ENCODE results near the gene CBR1. TPM values are rescaled to one million over a fixed set of nuclear protein-coding genes. Genes with fewer than 3 reads are reported as not detected.
"Not testable (repeated sequence)": the region's sequence is repeated elsewhere in the genome, so short reads cannot be mapped to it uniquely, and the experiment has no call there.

The CBR1 gene
- total RNA-seq, 1 donor from 2014 or later, result 10.0 TPM

DNA sequence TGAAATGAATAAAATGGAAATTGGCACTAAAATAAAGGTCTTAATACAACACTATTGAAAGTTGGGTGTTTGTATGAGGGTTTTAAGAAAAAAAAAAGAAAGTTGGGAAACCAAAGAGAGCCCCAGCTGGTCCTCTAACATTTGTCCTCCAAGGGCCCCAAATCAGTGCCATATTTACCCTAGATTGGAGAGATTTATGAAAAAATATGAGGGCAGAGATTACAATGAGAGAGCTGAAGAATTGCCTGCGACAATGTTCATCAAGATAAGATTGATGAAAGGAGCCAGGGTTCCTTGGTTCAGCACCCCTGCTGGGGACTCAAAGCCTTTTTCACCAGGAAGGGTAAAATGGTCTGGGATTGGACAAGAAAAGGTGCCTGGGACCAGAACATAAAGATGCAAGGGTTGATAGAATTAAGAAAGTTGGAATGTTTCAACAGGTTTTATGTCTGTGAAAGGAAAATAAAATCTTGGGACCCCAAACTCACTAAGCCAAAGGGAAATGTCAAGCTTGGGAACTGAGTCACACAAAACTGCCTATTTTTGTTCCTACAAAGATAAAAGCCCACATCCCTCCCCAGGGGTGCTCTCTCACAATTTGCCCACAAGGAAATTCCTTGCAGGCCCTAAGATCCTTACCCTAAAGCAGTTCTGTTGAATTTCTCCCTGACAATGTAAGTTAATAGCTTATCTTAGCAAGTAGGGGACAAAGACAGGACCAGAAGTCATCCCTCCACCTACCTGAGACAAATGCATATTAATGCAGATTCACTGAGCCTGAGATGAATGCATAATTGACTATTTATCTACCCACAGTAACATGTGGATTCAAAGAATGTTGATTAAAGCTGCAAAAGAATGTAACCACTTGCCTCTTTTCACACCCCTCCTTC is 26.8 kb downstream of the CBR1 start:
- Mint-ChIP-seq H3K9me3 (peaks cover 11% of the 10 kb centered on the region), H3K27ac (no peak overlapping the region), H3K4me1 (no peaks in the 10 kb centered on the region), H3K36me3 (peaks cover 7% of the 10 kb centered on the region), H3K4me3 (no peak overlapping the region), H3K27me3 (ENCODE audit: low read depth) (peaks cover 6% of the 10 kb centered on the region)
- no peak for DNase-seq (ENCODE audit: low spot score in 2 of 2, unreplicated experiment in 2 of 2)
- TF ChIP-seq, protein P1, sequence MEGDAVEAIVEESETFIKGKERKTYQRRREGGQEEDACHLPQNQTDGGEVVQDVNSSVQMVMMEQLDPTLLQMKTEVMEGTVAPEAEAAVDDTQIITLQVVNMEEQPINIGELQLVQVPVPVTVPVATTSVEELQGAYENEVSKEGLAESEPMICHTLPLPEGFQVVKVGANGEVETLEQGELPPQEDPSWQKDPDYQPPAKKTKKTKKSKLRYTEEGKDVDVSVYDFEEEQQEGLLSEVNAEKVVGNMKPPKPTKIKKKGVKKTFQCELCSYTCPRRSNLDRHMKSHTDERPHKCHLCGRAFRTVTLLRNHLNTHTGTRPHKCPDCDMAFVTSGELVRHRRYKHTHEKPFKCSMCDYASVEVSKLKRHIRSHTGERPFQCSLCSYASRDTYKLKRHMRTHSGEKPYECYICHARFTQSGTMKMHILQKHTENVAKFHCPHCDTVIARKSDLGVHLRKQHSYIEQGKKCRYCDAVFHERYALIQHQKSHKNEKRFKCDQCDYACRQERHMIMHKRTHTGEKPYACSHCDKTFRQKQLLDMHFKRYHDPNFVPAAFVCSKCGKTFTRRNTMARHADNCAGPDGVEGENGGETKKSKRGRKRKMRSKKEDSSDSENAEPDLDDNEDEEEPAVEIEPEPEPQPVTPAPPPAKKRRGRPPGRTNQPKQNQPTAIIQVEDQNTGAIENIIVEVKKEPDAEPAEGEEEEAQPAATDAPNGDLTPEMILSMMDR (IDR thresholded peaks at IDR 0.05; ENCODE audit: unreplicated experiment), result no peak

DNA sequence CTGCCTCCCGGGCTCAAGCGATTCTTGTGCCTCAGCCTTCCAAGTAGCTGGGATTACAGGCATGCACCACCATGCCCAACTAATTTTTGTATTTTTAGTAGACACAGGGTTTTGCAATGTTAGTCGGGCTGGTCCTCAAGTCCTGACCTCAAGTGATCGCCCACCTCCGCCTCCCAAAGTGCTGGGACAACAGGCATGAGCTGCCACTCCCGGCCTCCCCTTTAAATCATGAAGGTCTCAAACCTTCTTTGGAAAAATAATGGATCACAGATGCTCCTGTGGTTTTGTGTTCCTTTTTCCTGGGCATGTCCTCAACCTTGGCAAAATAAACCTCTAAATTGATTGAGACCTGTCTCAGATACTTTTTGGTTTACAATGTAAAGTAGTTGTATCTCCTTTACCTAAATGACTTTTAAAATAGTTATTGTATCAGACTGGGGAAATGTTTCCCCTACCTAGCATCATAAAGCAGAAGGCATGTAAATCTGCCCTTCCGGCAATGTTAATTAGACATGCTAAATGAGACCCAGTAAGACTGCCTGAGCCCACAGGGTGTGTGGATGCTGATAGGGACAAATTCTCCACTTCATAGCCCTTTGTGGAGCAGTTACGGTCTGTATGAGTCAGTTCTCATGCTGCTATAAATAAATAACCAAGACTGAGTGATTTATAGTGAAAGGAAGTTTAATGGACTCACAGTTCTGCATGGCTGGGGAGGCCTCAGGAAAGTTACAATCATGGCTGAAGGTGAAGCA is 27.8 kb downstream of the CBR1 start:
- no peaks in the 10 kb centered on the region for H3K4me1 Mint-ChIP-seq
- DNase-seq (ENCODE audit: low spot score in 2 of 2, unreplicated experiment in 2 of 2), result no peak
- H3K4me3 Mint-ChIP-seq, result no peak overlapping the region
- no peak overlapping the region for H3K27ac Mint-ChIP-seq
- peaks cover 6% of the 10 kb centered on the region for H3K27me3 Mint-ChIP-seq (ENCODE audit: low read depth)
- TF ChIP-seq, protein P1 (IDR thresholded peaks at IDR 0.05; ENCODE audit: unreplicated experiment), result no peak
- H3K36me3 Mint-ChIP-seq, result peaks cover 7% of the 10 kb centered on the region
- peaks cover 15% of the 10 kb centered on the region for H3K9me3 Mint-ChIP-seq

DNA sequence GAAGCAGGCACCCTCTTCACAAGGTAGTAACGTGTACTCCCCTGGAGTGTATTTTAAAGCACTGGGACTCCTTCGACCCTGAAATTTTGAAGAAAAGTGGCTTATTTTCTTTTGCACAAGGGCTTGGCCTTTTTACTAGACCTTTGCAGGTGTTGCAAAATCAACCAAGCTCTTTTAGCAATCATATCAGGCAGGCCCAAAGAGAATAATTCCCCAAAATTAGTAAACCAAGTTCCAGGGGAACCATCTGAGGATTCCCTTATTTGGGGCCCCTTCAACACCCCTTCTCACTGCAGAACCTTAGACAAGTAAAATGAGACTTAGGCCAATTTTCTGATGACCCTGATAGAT is 28.3 kb downstream of the CBR1 start:
- Mint-ChIP-seq H3K27me3 (ENCODE audit: low read depth) (peaks cover 6% of the 10 kb centered on the region), H3K9me3 (peaks cover 18% of the 10 kb centered on the region), H3K36me3 (peaks cover 8% of the 10 kb centered on the region), H3K4me1 (no peaks in the 10 kb centered on the region), H3K27ac (no peak overlapping the region), H3K4me3 (no peak overlapping the region)
- TF ChIP-seq, protein P1 (IDR thresholded peaks at IDR 0.05; ENCODE audit: unreplicated experiment), result no peak
- no peak for DNase-seq (ENCODE audit: low spot score in 2 of 2, unreplicated experiment in 2 of 2)

DNA sequence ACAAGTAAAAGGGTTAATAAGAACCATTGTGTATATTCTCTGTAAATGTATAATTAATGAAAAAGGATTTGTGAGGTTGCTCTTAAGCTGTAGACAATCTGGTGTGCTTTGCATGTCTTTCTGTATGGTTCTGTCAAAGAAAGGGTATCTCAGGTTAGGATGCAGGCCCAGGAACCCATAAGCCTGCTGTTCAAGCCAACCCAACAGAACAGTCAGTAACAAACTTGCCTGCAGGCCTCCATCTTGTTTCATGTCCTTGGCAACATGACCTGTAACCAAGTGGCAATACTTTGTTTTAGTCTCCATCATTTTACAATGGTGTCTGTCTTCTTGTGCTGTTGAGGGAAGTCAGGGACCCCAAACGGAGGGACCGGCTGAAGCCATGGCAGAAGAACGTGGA is 29.2 kb downstream of the CBR1 start:
- Mint-ChIP-seq H3K36me3 (peaks cover 4% of the 10 kb centered on the region), H3K27me3 (ENCODE audit: low read depth) (peaks cover 6% of the 10 kb centered on the region), H3K27ac (no peak overlapping the region), H3K4me1 (no peaks in the 10 kb centered on the region), H3K4me3 (no peak overlapping the region), H3K9me3 (peaks cover 17% of the 10 kb centered on the region)
- TF ChIP-seq, protein P1 (IDR thresholded peaks at IDR 0.05; ENCODE audit: unreplicated experiment), result no peak
- DNase-seq (ENCODE audit: low spot score in 2 of 2, unreplicated experiment in 2 of 2), result no peak

DNA sequence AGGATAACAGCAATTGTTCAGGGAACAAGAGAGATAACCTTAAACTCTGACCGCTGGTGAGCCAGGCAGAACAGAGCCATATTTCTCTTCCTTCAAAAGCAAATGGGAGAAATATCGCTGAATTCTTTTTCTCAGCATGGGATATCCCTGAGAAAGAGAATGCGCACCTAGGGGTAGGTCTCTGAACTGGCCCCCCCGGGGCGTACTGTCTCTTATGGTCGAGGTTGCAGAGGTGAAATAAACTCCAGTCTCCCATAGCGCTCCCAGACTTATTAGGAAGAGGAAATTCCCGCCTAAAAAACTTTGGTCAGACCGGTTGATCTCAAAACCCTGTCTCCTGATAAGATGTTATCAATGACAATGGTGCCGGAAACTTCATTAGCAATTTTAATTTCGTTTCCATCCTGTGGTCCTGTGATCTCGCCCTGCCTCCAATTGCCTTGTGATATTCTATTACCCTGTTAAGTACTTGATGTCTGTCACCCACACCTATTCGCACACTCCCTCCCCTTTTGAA is 29.9 kb downstream of the CBR1 start:
- not testable (repeated sequence) for H3K4me1 Mint-ChIP-seq; DNase-seq (ENCODE audit: low spot score in 2 of 2, unreplicated experiment in 2 of 2); H3K27ac Mint-ChIP-seq; H3K36me3 Mint-ChIP-seq; H3K4me3 Mint-ChIP-seq
- Mint-ChIP-seq H3K9me3 (peaks cover 21% of the 10 kb centered on the region), H3K27me3 (ENCODE audit: low read depth) (peaks cover 13% of the 10 kb centered on the region)

Data from mesothelial cell of epicardium (in vitro differentiated cells).